Keratinocyte (primary cell): ENCODE data around the gene MBNL2. TPM values are rescaled to one million over a fixed set of nuclear protein-coding genes. Genes with fewer than 3 reads are reported as not detected.

Experiments
- DNase-seq: peaks from one replicate; pipeline ENCODE4 v3.0.0-alpha.2; 2011; ENCODE audit warnings: low read depth, missing footprints, low spot score
- FAIRE-seq: peaks from 2 replicates; lab custom pipeline; 2011; peaks lifted over from hg19 to GRCh38; lab: Jason Lieb, UNC
- H2AFZ ChIP-seq: 2 replicates; pipeline ENCODE4 v1.6.0; 2012; ENCODE audit warnings: low read length, control low read depth, inconsistent platforms; ENCODE audit not compliant: control insufficient read depth
- H3K27ac ChIP-seq: 2 replicates; pipeline ENCODE4 v1.5.1; 2011; ENCODE audit warnings: low read length; ENCODE audit not compliant: control insufficient read depth, insufficient read depth
- H3K27me3 ChIP-seq: 3 replicates; pipeline ENCODE4 v1.6.0; 2011; ENCODE audit warnings: low read length; ENCODE audit not compliant: control insufficient read depth, insufficient read depth; ENCODE audit errors: extremely low read depth
- H3K36me3 ChIP-seq, 2 experiments: 2 replicates in 1 of 2; 3 replicates in 1 of 2; pipeline ENCODE4 v1.5.1; 2011; ENCODE audit warnings: low read length in 2 of 2, mild to moderate bottlenecking in 1 of 2; ENCODE audit not compliant: control insufficient read depth in 2 of 2, insufficient read depth in 2 of 2; ENCODE audit errors: extremely low read depth in 1 of 2
- H3K4me1 ChIP-seq: 3 replicates; pipeline ENCODE4 v1.5.1; 2011; ENCODE audit warnings: low read length; ENCODE audit not compliant: control insufficient read depth, insufficient read depth; ENCODE audit errors: extremely low read depth
- H3K4me2 ChIP-seq: 3 replicates; pipeline ENCODE4 v1.6.0; 2011; ENCODE audit warnings: low read depth, low read length; ENCODE audit not compliant: control insufficient read depth, insufficient read depth; ENCODE audit errors: extremely low read depth
- H3K4me3 ChIP-seq, 3 experiments: fragments of 200-600 bp in 1 of 3; sonication (generic) in 1 of 3; 2 replicates in 2 of 3; 3 replicates in 1 of 3; pipeline ENCODE4 v1.5.1; 2011 to 2016; ENCODE audit warnings: low read length in 3 of 3, mild to moderate bottlenecking in 3 of 3, control low read depth in 2 of 3, inconsistent platforms in 1 of 3, low read depth in 1 of 3, mixed read lengths in 1 of 3, mixed run types in 1 of 3, moderate library complexity in 1 of 3; ENCODE audit not compliant: control insufficient read depth in 2 of 3, insufficient read depth in 2 of 3; ENCODE audit errors: extremely low read depth in 1 of 3
- H3K79me2 ChIP-seq: 2 replicates; pipeline ENCODE4 v1.6.0; 2012; ENCODE audit warnings: low read length; ENCODE audit not compliant: control insufficient read depth, insufficient read depth
- H3K9ac ChIP-seq: 3 replicates; pipeline ENCODE4 v1.6.0; 2011; ENCODE audit warnings: low read length; ENCODE audit not compliant: control insufficient read depth, insufficient read depth; ENCODE audit errors: extremely low read depth
- H3K9me1 ChIP-seq: 3 replicates; pipeline ENCODE4 v1.6.0; 2011; ENCODE audit warnings: low read length; ENCODE audit not compliant: control insufficient read depth, insufficient read depth; ENCODE audit errors: extremely low read depth
- H3K9me3 ChIP-seq: 2 replicates; pipeline ENCODE4 v1.5.1; 2012; ENCODE audit warnings: low read depth, low read length; ENCODE audit not compliant: control insufficient read depth
- H4K20me1 ChIP-seq: 3 replicates; pipeline ENCODE4 v1.6.0; 2011; ENCODE audit warnings: low read length; ENCODE audit not compliant: control insufficient read depth, insufficient read depth; ENCODE audit errors: extremely low read depth
- CTCF ChIP-seq, 3 experiments: IDR thresholded peaks in 1 of 3; conservative IDR thresholded peaks in 1 of 3; optimal IDR thresholded peaks in 1 of 3; 2 replicates in 2 of 3; 3 replicates in 1 of 3; pipeline versions ENCODE3 to v1.5.1; 2011; ENCODE audit warnings: low read length in 3 of 3, mild to moderate bottlenecking in 3 of 3, moderate library complexity in 2 of 3, control low read depth in 1 of 3, inconsistent platforms in 1 of 3; ENCODE audit not compliant: insufficient read depth in 2 of 3; ENCODE audit errors: extremely low read depth in 1 of 3
- EZH2 ChIP-seq: IDR thresholded peaks from one replicate; pipeline ENCODE4 v1.6.1; 2012; ENCODE audit warnings: inconsistent platforms, mild to moderate bottlenecking, low read length, moderate library complexity
- dilution Hi-C: fragments of 300-500 bp; cut with MboI; formaldehyde crosslinking; loops from one replicate; pipeline ENCODE4 v1.7.0; 2020; ENCODE audit warnings: low sequenced_read_pairs; ENCODE audit not compliant: extremely low pct_ligation_motif_present
- polyA plus RNA-seq, 5 experiments: library from polyadenylated mRNA; depleted of rRNA in 3 of 5; stranded (reverse) in 3 of 5; stranded (forward) in 1 of 5; unstranded in 1 of 5; fragments of >200 nt; gene quantifications; 1 replicate in 1 of 5; 2 replicates in 3 of 5; 3 replicates in 1 of 5; pipeline versions ENCODE4 v1.2.1 to v1.2.3, GENCODE V29; 2011 to 2012; ENCODE audit warnings: missing spikeins in 2 of 5, low read depth in 1 of 5, low replicate concordance in 1 of 5

MBNL2 gene
- polyA plus RNA-seq, 1 donor (not counting 4 experiments of a cell fraction or from before 2014, with no cell fraction given), result 28.4 TPM

GRCh38 chr13:97333983-97334382 lies 111.8 kb downstream of the MBNL2 start:
- Histone ChIP-seq H3K36me3 (peaks cover 0 to 1% of the 10 kb centered on the region in 2 experiments), H3K4me2 (no peak overlapping the region), H3K27ac (no peak overlapping the region), H3K79me2 (no peaks in the 10 kb centered on the region), H3K9me1 (peaks cover 2% of the 10 kb centered on the region), H3K27me3 (no peaks in the 10 kb centered on the region), H3K4me3 (no peak overlapping the region), H4K20me1 (no peaks in the 10 kb centered on the region), H3K9ac (no peak overlapping the region), H3K9me3 (no peaks in the 10 kb centered on the region), H3K4me1 (peaks cover 6% of the 10 kb centered on the region), H2AFZ (no peak overlapping the region)
- TF ChIP-seq EZH2, result no peak
- TF ChIP-seq CTCF (optimal IDR thresholded peaks at IDR 0.05 in 1 of 3, IDR thresholded peaks at IDR 0.05 in 1 of 3, conservative IDR thresholded peaks at IDR 0.05 in 1 of 3; ENCODE audit: extremely low read depth in 1 of 3, insufficient read depth in 2 of 3, low read length in 3 of 3), result no peak
- no peak for FAIRE-seq
- DNase-seq, result no peak
- dilution Hi-C loops, result no loop called here

GRCh38 chr13:97334690-97335089 lies 112.6 kb downstream of the MBNL2 start:
- Histone ChIP-seq H3K79me2 (no peaks in the 10 kb centered on the region), H3K27ac (no peak overlapping the region), H3K4me3 (no peak overlapping the region), H3K9ac (no peak overlapping the region), H3K27me3 (no peaks in the 10 kb centered on the region), H3K9me3 (no peaks in the 10 kb centered on the region), H2AFZ (no peak overlapping the region), H3K9me1 (peaks cover 2% of the 10 kb centered on the region), H3K4me1 (peaks cover 6% of the 10 kb centered on the region), H3K4me2 (no peak overlapping the region), H4K20me1 (no peaks in the 10 kb centered on the region), H3K36me3 (peaks cover 0 to 1% of the 10 kb centered on the region in 2 experiments)
- FAIRE-seq (no peak), DNase-seq (no peak)
- dilution Hi-C loops, result no loop called here
- TF ChIP-seq CTCF (optimal IDR thresholded peaks at IDR 0.05 in 1 of 3, IDR thresholded peaks at IDR 0.05 in 1 of 3, conservative IDR thresholded peaks at IDR 0.05 in 1 of 3; ENCODE audit: extremely low read depth in 1 of 3, insufficient read depth in 2 of 3, low read length in 3 of 3), result no peak
- no peak for TF ChIP-seq EZH2
